Stimulated activated CD8-positive, alpha-beta memory T cell treated with anti-CD3 and anti-CD28 coated beads, Interleukin-7, amount 100 ng/mL, for 24 hours (primary cell): ENCODE results near the gene PDRG1.
"Not testable (repeated sequence)": the region's sequence is repeated elsewhere in the genome, so short reads cannot be mapped to it uniquely, and the experiment has no call there.

Experiments used
- DNase-seq: peaks from one replicate; pipeline ENCODE4 v3.0.0-alpha.2; 2020; ENCODE audit warnings: low read depth

Gene PDRG1

DNA sequence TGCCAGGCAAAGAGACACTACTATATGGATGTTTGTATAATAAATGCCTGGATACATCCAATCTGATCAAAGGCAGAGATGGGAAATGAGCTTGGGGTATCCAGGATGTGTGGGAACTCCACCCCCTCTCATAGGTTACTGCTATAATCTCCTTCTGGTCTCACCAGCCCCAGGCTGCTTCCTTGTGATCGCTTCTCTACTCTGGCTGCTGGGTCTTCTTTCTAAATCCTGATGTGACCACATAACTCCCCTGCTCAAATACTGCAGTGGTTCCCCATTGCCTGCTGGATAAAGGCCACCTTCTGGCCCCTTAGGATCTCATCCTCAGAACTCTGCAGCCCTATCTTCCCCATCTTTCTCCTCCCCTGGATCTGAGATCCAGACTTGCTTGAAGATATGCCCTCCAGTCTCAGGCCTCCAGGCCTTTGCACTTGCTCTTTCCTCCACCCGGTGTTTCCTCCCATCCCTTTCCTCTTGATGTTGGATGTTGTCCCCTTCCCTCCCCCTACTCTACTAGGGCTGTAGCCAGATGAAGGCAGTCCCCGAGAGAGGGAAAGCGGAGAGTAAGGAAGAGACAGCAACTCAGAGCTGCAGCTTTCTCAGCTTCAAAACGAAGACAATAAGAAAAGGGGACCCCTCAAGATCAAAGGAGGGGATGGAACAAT lies 15.3 kb upstream of the PDRG1 start:
- no peak for DNase-seq

DNA sequence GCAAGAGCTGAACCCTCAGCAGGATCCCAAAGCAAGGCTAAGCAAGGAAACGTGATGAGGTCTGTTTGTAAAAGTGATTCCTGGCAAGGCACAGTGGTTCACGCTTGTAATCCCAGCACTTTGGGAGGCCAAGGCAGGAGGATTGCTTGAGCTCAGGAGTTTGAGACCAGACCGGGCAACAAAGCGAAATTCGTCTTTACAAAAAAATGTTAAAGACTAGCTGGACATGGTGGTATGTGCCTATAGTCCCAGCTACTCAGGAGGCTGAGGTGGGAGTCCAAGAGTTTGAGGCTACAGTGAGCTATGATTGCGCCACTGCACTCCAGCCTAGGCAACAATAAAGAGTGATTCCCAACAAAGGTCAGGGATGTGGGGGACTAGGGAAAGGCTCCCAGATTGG lies 12.0 kb upstream of the PDRG1 start:
- DNase-seq: no peak

DNA sequence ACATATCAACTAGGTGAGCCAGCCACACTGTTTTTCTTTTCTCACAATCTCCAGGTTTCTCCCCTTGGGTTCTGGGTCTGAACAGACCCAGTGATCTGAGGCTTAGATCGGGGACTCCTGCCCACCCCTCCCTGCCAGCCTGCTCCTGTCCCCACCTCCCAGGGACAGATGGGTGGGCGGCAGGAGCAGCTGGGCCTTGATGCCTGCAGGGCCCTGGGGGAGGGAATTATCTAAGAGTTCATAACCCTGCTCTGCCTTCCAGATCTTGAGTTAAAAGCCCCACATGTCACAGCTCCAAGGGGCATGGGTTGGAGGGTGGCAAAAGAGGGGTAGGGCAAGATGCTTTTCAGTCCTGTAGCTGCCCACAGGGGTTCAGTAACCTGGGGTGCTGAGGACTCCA lies 10.9 kb upstream of the PDRG1 start:
- DNase-seq: no peak

DNA sequence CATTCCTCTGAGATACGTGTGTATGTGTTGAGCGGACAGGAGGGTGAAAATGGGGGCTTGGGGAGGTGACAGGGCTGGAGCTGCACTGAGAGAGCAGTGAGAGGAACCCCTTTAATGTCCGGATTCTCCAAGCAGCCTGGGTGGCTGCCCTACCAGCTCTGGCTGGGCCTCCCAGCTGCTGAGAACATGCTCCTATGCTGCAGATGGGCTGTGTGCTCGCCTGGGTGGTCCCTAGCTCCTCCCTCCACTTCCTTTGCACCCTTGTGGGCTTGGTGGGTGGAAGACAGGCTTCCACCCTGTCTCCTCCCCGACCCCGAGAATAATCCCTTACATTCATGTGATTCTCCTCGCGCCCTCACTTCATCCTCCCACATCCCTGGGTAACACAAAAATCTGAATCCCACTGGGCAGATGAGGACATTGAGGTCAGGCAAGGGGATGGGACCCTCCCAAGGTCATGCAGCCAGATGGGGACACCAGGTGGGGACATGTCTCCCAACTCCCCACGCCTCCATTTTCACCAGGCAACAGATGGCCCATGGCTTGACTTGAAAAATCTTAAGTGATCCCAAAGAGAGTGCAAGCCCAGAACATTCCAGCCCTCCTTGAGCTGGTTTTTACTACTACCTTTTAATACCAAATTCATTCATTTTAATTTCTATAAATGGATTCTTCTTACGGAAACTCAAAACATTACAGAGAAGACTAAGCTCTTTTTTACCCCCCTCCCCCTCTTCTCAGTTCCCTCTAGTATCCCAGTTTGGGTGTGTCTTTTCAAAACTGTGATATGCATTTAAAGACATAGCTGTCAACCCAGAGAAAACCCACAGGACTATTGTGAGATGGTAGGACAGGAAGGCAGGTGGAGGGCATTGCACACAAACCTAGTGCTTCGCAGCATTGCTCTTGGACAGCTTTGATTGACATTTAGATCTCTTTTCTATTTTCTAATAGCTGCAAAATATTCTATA lies 5.0 kb upstream of the PDRG1 start:
- DNase-seq: no peak

DNA sequence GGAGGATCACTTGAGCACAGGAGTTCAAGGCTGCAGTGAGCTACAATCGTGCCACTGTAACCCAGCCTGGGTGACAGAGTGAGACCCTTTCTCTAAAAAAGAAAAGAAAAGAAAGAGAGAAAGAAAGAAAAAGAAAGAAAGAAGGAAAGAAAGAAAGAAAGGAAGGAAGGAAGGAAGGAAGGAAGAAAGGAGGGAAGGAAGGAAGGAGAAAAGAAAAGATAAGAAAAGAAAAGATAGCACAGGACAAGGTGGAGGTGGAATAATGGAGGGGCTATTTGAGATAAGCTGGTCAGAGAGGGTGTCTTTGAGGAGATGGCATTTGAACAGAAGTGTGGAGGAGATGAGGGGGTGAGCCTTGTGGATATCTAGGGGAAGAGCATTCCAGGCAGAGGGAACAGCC lies 2.7 kb upstream of the PDRG1 start:
- DNase-seq: no peak

DNA sequence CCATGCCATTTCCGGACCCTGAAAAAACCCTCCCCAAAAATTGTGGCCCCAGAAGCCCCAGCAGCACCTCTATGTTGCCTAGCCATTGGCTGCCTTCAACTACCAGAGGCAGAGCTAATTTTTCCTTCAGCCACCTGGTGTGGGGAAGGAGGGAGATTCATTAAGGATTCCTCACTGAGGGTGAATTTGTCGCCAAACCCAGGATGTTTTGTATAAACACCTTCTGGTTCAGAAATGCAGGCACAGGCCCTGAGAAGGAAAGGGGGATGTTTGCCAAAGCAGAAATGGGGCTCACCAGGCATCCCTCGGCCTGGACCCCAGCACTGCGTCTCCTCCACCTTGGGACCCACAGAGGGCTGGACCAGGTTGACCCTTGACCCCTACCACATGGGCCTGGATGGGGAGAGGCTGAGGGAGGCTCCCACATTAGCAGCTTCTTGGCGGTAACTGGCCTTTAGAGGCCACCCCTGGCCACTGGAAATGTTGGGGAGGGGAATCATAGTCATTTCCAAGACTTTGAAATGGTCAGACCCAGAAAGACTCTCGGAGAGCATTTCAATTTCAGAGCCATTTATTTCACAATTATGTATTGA lies 1.8 kb upstream of the PDRG1 start:
- no peak for DNase-seq

DNA sequence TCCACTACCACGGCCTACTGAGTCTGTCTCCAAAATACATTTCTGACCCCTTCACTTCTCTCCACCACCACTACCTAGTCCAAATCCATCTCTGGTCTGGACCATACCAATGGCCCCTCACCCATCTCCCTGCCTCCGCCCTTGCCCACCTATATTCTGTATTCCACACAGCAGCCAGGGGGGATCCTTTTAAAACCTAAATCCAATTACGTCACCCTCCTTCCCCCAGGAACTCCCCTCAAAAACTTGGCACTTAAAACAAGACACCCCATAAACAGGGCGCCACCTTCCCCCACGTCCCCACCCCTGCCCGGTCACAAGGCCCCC lies 680 bp downstream of the PDRG1 start:
- DNase-seq: no peak

DNA sequence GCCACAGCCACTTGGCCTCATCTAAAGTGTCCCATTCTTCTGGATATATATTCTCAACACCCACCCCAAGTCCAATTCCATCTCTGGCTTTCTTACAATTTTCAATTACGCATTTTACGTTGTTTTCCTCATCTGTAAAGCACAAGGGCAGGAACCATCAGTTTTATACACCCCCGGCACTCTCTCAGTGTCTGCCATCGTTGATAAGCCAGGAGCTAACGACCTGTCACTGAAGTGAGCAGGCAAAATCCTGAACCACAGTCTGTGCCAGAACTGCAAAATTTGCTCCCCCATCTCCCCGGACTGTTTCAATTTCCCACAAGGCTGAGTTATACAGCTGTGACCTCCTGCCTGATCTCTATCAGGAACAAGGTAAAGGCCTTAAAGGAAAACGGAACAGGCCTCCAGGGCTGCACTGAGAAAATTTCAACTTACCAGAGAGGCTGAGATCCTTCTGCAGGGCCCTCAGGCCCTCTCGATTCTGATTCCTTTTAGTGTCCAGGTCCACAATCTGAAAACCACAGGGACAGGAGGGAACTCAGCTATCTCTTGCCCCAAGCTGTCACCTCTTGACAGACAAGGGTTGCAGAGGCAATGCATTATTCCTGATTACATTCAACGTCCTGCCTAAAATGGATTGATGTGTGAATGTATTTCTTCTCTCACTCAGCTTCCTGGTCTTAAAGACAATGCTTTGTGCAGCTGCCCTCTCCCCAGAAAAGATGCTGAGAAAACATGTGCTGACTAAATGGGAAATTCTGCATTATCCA lies 1.8 kb downstream of the PDRG1 start:
- DNase-seq: no peak

DNA sequence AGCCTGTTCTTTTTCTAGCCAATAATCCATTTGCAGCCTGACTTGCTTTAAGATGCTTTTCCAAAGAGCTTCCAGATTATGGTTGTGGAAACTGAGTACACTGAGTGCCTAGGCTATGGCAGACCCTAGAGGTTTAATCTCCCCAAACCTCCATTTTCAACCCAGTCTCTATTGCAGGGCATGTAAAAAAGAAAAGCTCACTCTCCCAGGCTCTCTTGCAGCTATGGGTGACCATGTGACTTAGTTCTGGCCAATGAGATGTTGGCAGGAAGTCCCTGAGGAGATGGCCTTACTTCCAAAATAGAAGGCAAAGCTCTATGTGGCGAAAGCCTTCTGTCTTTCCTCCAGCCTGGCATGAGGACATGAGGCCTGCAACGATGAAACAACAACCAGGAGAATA lies 3.8 kb downstream of the PDRG1 start:
- DNase-seq: no peak

DNA sequence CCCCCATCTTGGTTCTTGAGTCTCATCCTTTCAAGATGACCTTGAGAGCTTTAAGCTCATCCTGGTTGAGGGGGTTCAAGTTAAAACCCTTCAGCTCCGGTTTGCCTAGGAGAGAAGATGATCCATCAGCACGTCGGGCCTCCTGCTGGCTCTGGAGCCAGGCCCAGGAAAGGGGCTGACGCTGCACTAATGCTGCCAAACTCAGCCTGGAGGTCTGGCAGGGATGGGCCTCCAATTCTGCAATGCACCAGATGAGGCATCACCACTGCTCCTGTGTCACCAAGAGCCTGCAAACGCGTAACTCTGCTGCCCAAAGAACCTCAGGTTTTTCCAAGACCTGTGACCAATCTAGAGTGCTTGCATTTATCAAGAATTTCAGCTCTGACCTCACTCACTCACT lies 6.1 kb downstream of the PDRG1 start:
- no peak for DNase-seq

DNA sequence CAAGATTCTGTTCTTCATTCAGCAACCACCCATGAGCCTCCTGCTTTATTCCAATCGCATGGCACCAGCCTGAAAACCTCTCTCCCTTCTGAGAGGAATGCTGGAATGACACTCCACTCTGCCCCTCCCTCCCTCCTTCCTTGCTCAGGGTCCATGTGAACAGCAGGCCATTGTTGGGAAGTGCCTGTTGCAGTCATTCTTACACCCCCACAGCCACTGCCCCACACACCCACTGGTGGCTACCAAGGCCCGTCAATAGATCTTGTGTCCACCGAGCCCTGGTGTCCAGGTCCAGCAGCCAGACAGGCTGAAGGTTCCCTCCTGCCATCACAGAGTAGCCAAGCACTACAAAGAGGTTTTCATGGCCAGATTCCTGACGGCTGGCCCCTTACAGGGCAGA lies 6.5 kb downstream of the PDRG1 start:
- no peak for DNase-seq

DNA sequence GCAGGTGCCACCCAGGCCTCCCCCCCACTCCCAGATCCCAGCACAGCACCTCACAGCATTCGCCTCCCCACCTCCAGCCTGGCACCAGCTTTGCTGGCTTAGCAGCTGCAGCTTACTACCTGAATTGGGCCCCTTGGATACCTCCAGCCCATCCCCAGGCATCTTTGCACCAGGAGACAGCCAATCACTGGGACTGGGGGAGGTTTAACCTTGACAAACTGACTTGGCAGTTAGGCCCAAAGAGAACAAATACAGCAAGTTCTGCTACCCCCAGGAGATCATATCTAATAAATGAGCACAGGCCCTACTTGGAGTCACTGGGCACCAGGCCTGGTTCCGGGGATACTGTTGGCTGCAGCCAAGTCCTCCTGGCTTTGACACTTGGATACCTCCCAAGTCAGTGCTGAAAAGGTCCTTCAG lies 8.8 kb downstream of the PDRG1 start:
- no peak for DNase-seq

DNA sequence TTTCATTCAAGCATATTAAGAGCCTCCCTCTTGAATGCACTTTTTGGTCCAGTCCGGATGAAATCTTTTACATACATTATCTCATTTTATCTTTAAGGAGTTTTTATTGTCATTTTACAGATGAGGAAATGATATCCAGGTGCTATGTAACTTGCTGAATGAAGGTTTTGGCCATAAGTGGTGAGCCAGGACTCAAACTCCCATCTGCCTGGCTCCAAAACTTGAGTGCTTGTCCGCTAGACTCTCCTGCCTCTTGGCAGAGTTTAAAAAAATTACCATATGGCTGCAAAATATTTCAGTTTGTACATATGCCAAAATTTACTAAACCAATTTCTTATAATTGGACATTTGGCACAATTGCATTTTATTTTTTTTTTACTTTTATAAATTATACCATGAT lies 12.2 kb downstream of the PDRG1 start:
- DNase-seq: no peak

DNA sequence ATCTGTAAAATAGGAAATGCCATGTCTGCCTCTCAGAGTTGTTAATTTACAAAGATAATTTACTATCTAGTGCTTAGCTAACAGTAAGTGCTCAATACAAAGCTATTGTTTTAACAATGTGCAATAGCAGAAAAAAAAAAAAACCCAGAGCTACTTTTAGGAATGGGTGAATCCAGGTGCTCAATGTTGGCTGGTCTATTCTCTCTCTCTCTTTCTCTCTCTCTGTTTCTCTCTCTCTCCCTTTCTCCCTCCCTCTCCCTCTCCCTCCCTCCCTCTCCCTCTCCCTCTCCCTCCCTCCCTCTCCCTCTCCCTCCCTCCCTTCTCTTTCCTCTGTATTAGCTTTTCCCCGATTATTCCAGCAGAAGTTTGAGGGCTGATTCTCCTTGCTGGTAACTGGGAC lies 14.0 kb downstream of the PDRG1 start:
- DNase-seq: no peak

DNA sequence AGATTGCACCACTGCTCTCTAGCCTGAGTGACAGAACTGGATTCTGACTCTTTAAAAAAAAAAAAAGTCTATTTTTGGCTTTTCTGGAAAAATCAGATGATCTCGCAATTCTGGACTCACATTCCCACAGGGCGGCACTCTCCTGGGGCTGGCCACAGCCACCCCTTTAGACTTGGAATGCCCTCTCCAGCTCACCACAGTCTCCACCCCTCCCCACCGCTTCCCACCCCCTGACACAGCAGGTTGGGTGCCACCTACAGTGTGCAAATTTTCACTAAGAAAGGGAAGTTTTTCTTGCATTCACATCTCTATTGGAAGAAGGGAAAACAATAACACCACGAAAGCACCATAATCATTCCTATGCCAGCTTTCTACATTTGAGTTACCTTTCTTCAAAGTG lies 15.4 kb downstream of the PDRG1 start:
- DNase-seq: no peak

DNA sequence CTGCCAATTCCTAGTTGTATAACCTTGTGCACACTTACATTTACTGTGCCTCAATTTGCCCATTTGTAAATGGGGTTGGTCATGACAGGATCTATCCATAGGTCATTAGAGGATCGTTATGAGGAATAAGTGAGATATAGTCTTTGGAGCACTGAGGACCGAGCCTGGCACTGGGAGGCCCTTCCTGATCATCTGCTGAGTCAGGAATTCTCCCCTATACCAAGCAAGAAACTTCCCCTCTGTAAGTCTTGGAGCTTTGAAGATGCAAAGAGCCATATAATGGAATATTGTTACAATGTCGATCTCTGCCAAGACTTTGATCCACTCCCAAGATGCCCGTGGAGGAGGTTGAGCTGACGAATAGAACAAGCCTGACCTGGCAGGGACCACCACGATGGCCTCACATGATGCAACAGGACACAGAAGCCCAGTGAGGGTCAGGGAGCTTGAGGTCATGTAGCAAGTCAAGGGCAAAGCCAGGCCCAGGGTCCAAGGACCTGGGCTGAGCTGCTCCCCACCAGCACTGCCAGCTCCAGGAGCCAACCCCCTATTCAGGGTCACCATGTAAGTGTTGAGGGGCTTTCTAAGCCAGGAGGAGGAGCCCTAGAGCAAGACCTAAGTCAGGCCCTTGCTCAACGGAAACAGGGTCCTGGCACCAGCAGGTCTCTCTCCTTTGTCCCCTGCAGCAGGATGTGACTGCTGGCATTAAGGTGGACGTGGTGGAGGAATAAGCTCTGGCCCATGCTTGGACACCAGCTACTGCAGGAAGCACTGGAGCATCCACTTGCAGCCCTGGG lies 16.7 kb downstream of the PDRG1 start:
- DNase-seq: no peak

DNA sequence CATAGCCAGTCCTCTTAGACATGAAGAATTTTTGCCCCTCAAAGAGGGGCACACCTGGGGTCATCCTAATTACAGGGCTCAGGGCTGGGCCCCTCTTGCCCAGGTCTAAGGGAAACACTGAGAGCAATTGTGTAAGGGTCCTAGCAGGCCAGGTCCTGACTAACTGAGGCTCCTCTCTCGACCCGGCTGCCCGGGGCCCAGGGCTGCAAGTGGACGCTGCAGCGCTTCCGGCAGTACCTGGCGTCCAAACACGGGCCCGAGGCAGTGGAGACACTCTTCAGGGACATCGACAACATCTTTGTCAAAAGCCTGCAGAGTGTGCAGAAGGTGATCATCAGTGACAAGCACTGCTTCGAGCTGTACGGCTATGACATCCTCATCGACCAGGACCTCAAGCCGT lies 17.4 kb downstream of the PDRG1 start:
- no peak for DNase-seq

DNA sequence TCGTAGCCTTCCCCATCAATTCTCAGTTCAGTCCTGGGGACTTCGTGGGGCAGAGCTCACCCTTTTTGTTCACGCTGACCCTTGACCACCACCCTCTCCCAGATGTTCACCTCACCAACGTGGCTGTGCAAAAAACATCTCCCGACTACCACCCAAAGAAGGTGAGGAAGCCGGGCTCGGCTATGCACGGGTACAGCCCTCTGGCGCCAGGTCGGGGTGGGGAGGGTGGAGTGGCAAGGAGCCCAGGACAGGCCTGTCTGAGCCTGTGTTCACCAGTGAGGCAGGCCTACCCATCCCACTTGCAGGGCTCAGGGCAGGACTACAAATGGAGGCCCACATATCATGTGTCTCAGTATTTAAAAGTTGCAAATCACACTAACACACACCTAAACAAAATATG lies 18.1 kb downstream of the PDRG1 start:
- DNase-seq: no peak

DNA sequence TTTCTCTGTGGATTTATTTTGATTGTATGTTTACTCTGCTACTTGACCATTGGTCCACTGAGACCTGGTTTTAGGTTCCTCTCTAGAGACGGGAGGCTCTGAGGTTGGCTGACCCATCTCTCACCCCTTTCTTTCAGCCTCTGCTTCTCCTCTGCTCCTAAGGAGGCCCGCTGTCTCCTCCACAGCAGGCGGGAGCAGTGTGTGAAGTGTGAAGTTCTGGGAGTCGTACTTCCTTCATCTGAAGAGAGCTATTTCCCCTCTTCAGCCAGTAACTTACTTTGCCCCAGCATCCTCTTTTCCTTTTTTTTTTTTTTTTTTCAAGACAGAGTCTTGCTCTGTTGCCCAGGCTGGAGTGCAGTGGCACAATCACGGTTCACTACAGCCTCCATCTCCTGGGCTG lies 21.1 kb downstream of the PDRG1 start:
- DNase-seq: no peak

DNA sequence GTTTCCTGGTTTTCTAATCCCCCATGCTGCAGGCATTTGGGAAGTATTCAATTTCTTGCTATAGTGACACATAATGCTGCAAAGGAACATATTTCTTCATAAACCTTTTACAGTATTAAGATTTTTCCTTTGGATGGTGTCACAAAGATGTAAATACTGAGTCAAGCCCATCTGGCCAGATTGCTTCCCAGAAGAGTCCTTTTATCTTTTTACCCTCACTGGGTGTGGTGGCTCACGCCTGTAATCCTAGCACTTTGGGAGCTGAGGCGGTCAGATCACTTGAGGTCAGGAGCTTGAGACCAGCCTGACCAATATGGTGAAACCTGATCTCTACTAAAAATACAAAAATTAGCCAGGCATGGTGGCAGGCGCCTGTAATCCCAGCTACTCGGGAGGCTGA lies 22.2 kb downstream of the PDRG1 start:
- not testable (repeated sequence) for DNase-seq

DNA sequence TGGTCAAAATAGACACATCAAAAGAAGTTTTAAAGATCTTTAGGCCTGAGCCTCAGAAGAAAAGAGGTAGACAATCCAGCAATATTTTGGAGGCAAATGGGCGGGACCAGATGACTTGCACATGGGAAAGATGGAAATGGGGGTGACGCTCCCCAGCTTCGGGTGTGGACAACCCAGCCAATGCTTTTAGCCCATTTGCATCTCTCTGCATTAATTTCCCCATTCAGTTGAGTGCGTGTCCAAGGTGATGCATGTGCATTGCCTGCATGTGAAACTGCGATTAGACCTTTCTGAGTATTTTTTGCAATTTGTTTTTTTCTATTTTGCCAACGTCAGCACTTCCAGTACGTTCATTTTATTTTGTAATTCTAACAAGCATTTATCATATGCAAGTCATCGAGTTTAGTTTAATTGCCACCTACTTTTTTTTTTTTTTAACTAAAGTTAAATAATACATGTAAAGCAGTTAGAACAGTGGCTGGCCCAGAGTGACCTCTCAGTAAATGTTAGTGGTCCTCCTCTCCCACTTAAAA lies 24.2 kb downstream of the PDRG1 start:
- no peak for DNase-seq
